Measurements from ENCODE around the gene NIN.
"Not testable (repeated sequence)": the region's sequence is repeated elsewhere in the genome, so short reads cannot be mapped to it uniquely, and the experiment has no call there.

Gene NIN

DNA sequence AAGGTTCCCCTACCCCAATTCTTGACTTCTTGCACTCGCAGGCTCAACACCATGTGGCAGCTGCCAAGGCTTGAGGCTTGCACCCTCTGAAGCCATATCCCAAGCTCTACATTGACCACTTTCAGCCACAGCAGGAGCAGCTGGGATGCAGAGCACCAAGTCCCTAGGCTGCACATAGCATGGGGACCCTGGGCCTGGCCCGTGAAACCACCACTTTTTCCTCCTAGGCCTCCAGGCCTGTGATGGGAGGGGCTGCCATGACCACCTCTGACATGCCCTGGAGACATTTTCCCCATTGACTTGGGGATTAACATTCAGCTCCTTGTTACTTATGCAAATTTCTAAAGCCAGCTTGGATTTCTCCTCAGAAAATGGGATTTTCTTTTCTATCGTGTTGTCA is 136.7 kb downstream of the NIN start:
- not testable (repeated sequence) for DNase-seq

DNA sequence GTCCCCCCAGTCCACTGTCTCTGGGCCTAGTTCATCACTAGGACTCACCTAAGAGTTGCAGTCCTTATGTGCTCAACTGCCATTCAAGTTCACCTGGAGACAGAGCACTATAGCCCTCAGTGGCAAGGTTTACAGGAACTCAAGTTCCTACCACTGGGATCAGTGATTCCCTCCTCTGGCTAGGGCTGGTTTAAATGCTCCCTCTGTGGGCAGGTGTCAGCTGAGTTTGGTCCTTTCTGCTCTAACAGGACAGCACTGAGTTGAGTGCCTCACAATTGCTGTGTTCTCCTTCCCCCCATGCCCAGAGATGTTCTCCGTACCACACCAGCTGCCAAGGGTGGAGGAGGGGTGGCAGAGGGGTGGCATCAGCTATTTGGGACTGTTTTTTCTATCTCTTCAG is 142.1 kb downstream of the NIN start:
- DNase-seq = no peak

DNA sequence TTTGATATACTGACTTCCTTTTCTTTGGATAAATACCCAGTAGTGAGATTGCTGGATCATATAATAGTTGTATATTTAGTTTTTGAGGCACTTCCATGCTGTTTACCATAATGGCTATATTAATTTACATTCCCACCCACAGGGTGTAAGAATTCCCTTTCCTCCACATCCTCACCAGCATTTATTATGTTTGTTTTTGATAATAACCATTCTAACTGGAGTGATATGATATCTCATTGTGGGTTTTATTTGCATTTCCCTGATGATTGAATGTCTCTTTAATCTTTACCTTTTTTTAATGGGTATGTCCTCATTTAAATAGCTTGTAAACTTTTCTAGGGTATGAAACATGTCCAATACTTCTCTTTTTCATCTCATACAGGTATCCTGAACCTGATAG is 151.3 kb downstream of the NIN start:
- no peak for DNase-seq

DNA sequence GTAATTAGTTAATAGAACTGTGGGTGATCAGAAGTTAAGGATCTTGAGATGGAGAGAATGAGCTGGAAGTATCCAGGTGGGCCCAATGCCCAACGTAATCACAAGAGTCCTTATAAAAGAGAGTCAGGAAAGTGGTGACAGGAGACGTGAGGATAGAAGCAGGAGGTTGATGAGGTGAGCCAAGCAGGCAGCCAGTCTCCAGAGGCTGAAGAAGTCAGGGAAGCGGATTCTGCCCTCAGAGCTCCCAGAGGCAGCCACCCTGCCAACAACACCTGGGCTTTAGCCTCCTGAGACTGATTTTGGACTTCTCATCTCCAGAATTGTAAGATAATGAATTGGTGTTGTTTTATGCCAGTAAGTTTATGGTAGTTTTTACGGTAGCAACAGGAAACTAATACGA is 152.8 kb downstream of the NIN start:
- DNase-seq = no peak

DNA sequence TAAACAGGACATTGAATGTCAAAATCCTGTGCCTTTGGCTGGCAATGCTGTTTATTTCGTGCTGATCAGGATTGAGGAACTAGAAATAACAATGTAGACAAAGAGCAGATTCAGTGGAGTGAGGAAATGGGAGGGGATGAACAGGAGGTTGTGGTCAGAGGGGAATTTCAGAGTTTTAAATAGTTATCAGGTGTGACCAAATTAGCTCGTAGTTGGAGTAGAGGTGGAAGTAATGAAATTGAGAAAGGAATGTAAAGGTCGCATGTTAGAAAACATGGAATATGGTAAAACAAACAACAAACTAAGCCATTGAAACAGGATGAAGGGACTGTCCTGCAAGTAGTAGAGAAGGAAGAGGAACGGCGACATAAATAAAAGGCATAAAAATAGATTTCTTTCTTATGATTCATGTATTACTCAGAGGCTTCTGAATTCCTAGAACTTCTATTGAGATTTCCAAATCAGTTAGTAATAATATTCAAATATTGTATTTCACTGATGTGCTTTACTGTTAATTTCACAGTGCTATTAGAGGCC is 153.4 kb downstream of the NIN start:
- peak; percentile 28 for DNase-seq

DNA sequence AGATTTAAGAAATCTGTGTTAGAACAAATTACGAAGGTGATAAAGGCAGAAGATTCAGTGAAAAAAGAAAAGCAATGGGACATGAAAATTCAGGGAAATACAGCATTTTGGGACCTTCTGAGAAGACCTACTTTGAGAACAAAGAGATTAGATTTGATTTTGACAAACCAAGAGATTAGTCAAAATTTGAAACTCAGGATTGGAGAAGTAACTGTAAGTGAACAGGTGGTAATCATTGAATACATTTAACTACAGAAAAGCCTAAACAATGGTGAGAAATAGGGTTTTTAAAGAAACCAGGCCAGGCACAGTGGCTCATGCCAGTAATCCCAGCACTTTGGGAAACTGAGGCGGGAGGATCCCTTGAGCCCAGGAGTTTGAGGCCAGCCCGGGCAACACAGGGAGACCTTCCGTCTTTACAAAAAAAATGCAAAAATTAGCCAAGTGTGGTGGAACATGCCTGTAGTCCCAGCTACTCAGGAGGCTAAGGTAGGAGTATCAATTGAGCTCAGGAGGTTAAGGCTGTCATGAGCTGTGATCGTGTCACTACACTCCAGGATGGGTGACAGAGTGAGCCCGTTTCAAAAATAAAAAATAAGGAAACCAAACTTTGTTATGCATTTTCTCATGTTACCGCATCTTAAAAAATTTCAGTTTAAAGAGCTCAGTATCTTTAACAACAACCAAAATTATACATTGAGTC is 154.0 kb downstream of the NIN start:
- DNase-seq = no peak

DNA sequence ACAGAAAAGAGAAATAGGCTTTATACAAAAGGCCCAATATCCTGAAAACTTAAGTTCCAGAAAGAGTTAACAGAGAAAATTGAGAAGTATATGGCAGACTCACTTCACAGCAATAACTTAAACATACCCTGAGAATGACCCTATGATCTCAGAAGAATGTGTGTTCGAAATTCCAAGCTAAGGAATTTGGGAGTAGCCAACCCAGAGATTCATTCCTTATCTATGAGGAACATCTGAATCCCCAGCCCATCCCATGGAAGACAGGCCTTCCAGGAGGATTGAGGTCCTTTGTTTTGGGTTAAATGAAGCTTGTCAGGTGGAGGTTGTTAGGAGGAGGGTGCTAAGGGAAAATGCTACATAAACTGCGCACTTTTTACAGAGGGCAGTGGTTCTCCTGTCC is 155.4 kb downstream of the NIN start:
- no peak for DNase-seq

DNA sequence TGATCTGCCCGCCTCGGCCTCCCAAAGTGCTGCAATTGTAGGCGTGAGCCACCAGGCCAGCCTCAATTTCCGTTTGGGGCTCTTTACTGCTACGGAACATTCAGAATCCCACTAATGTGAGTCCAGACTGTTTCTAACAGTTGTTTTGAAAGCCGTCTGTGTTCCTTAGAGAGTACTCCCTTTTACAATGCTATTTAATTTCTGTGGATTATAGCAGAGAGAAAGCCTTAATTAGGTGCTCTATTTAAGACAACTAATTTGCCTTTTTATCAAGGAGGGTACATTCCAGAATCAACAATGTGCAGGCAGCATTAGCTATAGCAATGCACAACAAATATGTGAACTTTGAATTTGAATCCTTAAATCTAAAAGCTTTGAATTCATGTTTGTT is 160.1 kb downstream of the NIN start:
- no peak for DNase-seq

DNA sequence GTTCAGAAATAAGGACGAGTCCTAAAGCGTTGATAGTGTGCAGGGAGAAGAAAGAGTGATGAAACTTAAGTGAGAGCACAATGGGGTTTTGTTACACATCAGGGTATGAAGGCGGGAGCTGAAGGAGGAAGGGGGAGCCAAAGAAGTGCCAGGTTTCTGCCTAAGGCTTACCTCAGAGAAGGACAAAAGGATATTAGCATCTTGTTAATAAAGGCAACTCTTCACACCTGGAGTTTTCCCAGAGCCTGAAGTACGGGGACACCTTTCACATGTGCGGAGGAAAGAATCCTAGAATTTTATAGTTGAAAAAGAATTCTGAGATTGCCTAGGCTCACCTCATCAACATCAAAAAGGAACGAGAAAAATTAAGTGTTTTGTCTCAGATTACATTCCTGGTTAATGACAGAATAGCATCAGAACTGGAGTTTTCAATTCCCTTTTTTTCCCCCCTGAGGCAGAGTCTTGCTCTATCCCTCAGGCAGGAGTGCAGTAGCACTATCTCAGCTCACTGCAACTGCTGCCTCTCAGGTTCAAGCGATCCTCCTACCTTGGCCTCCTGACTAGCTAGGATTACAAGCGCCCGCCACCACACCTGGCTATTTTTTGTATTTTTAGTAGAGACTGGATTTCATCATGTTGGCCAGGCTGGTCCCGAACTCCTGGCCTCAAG is 160.6 kb downstream of the NIN start:
- DNase-seq = no peak
